Mesenchymal stem cell (in vitro differentiated cells and primary cell): ENCODE data around the gene TEKT5.
"Not testable (repeated sequence)": the region's sequence is repeated elsewhere in the genome, so short reads cannot be mapped to it uniquely, and the experiment has no call there.

Source experiments
- DNase-seq: peaks from one replicate; pipeline ENCODE4 v3.0.0-alpha.2; 2013
- H2AFZ ChIP-seq: one replicate; pipeline ENCODE4 v1.6.1; 2013; ENCODE audit warnings: low read depth, mild to moderate bottlenecking, control low read depth, inconsistent platforms, low read length, moderate library complexity
- H2AK5ac ChIP-seq: 2 replicates; pipeline ENCODE4 v1.6.1; 2013; ENCODE audit warnings: low read length, moderate library complexity, mild to moderate bottlenecking, inconsistent platforms; ENCODE audit not compliant: severe bottlenecking
- H2BK120ac ChIP-seq: one replicate; pipeline ENCODE4 v1.6.1; 2013; ENCODE audit warnings: low read depth, mild to moderate bottlenecking, inconsistent platforms, low read length, moderate library complexity
- H2BK12ac ChIP-seq, 2 experiments: one replicate each; pipeline ENCODE4 v1.6.1; 2013; ENCODE audit warnings: inconsistent platforms in 2 of 2, low read length in 2 of 2, mild to moderate bottlenecking in 2 of 2, moderate library complexity in 2 of 2, control low read depth in 1 of 2
- H2BK15ac ChIP-seq: one replicate; pipeline ENCODE4 v1.6.1; 2013; ENCODE audit warnings: mild to moderate bottlenecking, low read depth, inconsistent platforms; ENCODE audit not compliant: poor library complexity, severe bottlenecking
- H2BK5ac ChIP-seq: 2 replicates; pipeline ENCODE4 v1.6.1; 2013; ENCODE audit warnings: low read depth, mild to moderate bottlenecking, low read length, control low read depth, inconsistent platforms; ENCODE audit not compliant: poor library complexity, severe bottlenecking
- H3K14ac ChIP-seq, 2 experiments: one replicate each; pipeline ENCODE4 v1.6.1; 2013; ENCODE audit warnings: inconsistent platforms in 2 of 2, low read length in 2 of 2, control low read depth in 1 of 2, mild to moderate bottlenecking in 1 of 2, moderate library complexity in 1 of 2
- H3K18ac ChIP-seq, 2 experiments: one replicate each; pipeline ENCODE4 v1.6.1; 2013; ENCODE audit warnings: inconsistent platforms in 2 of 2, low read length in 2 of 2, control low read depth in 1 of 2, low read depth in 1 of 2, mild to moderate bottlenecking in 1 of 2
- H3K23ac ChIP-seq, 2 experiments: one replicate each; pipeline ENCODE4 v1.6.1; 2013; ENCODE audit warnings: inconsistent platforms in 2 of 2, low read length in 2 of 2, mild to moderate bottlenecking in 2 of 2, moderate library complexity in 2 of 2, control low read depth in 1 of 2
- H3K27ac ChIP-seq: 2 replicates; pipeline ENCODE4 v1.5.1; 2013; ENCODE audit warnings: mild to moderate bottlenecking, moderate library complexity, low read length, control low read depth, inconsistent platforms; ENCODE audit not compliant: poor library complexity, severe bottlenecking
- H3K27me3 ChIP-seq, 2 experiments: 2 replicates each; pipeline versions ENCODE4 v1.6.1 to v1.7.0; 2013; ENCODE audit warnings: low read length in 2 of 2, mild to moderate bottlenecking in 2 of 2, moderate library complexity in 2 of 2, control low read depth in 1 of 2, inconsistent platforms in 1 of 2; ENCODE audit not compliant: control insufficient read depth in 1 of 2, insufficient read depth in 1 of 2
- H3K36me3 ChIP-seq, 2 experiments: 2 replicates each; pipeline versions ENCODE4 v1.6.1 to v1.7.0; 2013; ENCODE audit warnings: low read length in 2 of 2, control low read depth in 1 of 2, inconsistent platforms in 1 of 2, low read depth in 1 of 2, mild to moderate bottlenecking in 1 of 2; ENCODE audit not compliant: insufficient read depth in 2 of 2, control insufficient read depth in 1 of 2
- H3K4ac ChIP-seq, 2 experiments: one replicate each; pipeline ENCODE4 v1.6.1; 2013; ENCODE audit warnings: inconsistent platforms in 2 of 2, low read length in 2 of 2, mild to moderate bottlenecking in 2 of 2, moderate library complexity in 2 of 2, control low read depth in 1 of 2, low read depth in 1 of 2
- H3K4me1 ChIP-seq: 2 replicates; pipeline ENCODE4 v1.6.1; 2013; ENCODE audit warnings: low read depth, low read length, control low read depth; ENCODE audit not compliant: control insufficient read depth, insufficient read depth
- H3K4me2 ChIP-seq: 2 replicates; pipeline ENCODE4 v1.6.1; 2013; ENCODE audit warnings: low read length, mild to moderate bottlenecking, inconsistent platforms; ENCODE audit not compliant: poor library complexity, severe bottlenecking
- H3K4me3 ChIP-seq, 2 experiments: 2 replicates each; pipeline versions ENCODE4 v1.5.1 to v1.7.0; 2013; ENCODE audit warnings: low read length in 2 of 2, mild to moderate bottlenecking in 2 of 2, control low read depth in 1 of 2, low read depth in 1 of 2; ENCODE audit not compliant: insufficient read depth in 1 of 2
- H3K79me1 ChIP-seq: replicated peaks from 2 replicates; pipeline ENCODE4 v1.6.1; 2013; ENCODE audit warnings: mild to moderate bottlenecking, control low read depth, low read length, inconsistent platforms; ENCODE audit not compliant: poor library complexity, severe bottlenecking
- H3K9ac ChIP-seq: 2 replicates; pipeline ENCODE4 v1.7.0; 2013; ENCODE audit warnings: mild to moderate bottlenecking, low read length, moderate library complexity
- H3K9me3 ChIP-seq: 2 replicates; pipeline ENCODE4 v1.7.0; 2013; ENCODE audit warnings: mild to moderate bottlenecking, low read length; ENCODE audit not compliant: control insufficient read depth
- H4K8ac ChIP-seq: one replicate; pipeline ENCODE4 v1.6.1; 2013; ENCODE audit warnings: inconsistent platforms, mild to moderate bottlenecking, low read length, moderate library complexity
- H4K91ac ChIP-seq: one replicate; pipeline ENCODE4 v1.6.1; 2013; ENCODE audit warnings: mild to moderate bottlenecking, low read length, inconsistent platforms
- WGBS: methylation state at CpG from one replicate; pipeline ENCODE4 v1.1.7; 2013; ENCODE audit warnings: mixed read lengths; 5-methylcytosine and 5-hydroxymethylcytosine counted together

The TEKT5 gene

DNA sequence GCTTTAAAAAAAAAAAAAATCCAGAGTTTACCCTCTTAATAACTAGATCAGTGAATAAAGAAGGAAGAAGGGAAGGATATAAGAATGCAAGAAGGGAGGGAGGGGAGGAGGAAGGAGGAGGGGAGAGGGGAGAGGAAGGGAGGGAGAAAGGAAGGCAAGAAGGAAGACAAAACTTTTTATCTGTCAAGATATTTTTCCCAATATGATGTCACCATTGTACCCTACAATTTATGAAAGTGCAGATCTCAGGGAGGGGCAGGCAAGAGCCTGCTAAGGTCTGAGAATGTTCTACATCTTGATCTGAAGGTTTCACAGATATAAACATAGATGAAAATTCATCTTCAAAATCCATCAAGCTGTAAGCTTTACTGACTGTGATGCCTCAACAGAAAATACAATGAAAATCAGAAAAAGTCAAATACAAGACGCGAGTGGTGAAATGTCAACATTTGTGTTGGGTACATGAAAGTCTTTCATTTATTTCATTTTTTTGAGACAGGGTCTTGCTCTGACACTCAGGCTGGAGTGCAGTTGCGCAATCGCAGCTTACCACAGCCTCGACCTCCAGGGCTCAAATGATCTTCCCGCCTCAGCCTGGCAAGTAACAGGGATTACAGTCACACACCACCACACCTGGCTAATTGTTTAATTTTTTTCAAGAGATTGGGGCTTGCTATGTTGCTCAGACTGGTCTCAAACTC, 57.2 kb downstream of the TEKT5 start:
- H3K9me3 ChIP-seq, result peaks cover 15% of the 10 kb centered on the region
- H3K4ac ChIP-seq, result no peak overlapping the region
- no peaks in the 10 kb centered on the region for H3K36me3 ChIP-seq
- H3K4me1 ChIP-seq, result no peaks in the 10 kb centered on the region
- H2BK120ac ChIP-seq, result no peak overlapping the region
- no peak overlapping the region for H3K18ac ChIP-seq
- peaks cover 0 to 28% of the 10 kb centered on the region in 2 experiments for H3K27me3 ChIP-seq
- no peak overlapping the region for H3K9ac ChIP-seq
- no peak overlapping the region for H2BK5ac ChIP-seq
- no peak overlapping the region for H3K4me3 ChIP-seq
- no peak overlapping the region for H4K91ac ChIP-seq
- no peak overlapping the region for H2AK5ac ChIP-seq
- no peaks in the 10 kb centered on the region for H3K79me1 ChIP-seq
- H3K14ac ChIP-seq, result no peak overlapping the region
- H2BK15ac ChIP-seq, result no peak overlapping the region
- no peak overlapping the region for H4K8ac ChIP-seq
- no peak overlapping the region for H2BK12ac ChIP-seq
- no peak overlapping the region for H3K27ac ChIP-seq
- no peak overlapping the region for H3K4me2 ChIP-seq
- H3K23ac ChIP-seq, result no peak overlapping the region
- no peak overlapping the region for H2AFZ ChIP-seq
- WGBS, result 49% methylated on average over 6 of the region's 6 CpGs
- DNase-seq, result no peak

DNA sequence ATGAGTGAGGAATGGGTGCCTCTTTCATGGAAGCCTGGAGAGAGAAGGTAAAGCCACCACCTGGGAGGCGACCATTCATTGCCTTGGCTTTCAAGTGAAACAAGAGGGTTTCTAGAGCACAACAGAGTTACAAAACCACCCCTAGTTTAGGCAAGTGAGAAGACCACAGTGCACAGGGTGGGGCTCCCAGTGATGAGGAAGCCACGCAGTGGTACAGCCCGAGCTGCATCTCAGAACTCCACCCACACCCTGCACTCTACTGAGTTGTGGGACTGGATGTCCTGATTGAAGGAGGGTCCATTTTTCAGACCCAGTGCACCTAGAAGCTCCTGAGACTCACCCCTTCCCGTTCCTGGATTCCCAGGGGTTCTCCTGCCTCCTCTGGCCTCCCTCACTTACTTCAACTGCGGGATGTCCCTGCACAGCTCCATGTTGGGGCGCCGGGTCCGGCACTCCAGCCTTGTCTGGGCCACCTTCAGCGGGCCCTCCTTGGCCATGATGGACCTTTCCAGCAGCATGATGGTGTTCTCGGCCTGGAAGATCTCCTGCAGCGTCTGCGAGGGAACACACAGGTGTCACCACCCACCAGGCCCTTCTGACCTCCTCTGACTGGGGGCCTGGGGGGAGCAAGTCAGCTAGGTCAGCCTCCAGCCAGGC, 59.2 kb downstream of the TEKT5 start:
- H3K4me1 ChIP-seq, result no peaks in the 10 kb centered on the region
- WGBS, result 88% methylated on average over 12 of the region's 12 CpGs
- no peak overlapping the region for H2BK5ac ChIP-seq
- no peak overlapping the region for H3K4me2 ChIP-seq
- no peak overlapping the region for H3K18ac ChIP-seq
- no peak overlapping the region for H3K27ac ChIP-seq
- H3K14ac ChIP-seq, result no peak overlapping the region
- no peak overlapping the region for H4K91ac ChIP-seq
- no peak overlapping the region for H2BK15ac ChIP-seq
- H3K23ac ChIP-seq, result no peak overlapping the region
- H2AK5ac ChIP-seq, result no peak overlapping the region
- no peak overlapping the region for H3K4ac ChIP-seq
- peaks cover 13% of the 10 kb centered on the region for H3K9me3 ChIP-seq
- no peak overlapping the region for H2BK12ac ChIP-seq
- H4K8ac ChIP-seq, result no peak overlapping the region
- no peak overlapping the region for H2AFZ ChIP-seq
- H2BK120ac ChIP-seq, result no peak overlapping the region
- no peak for DNase-seq
- H3K27me3 ChIP-seq, result peaks cover 0 to 35% of the 10 kb centered on the region in 2 experiments
- H3K4me3 ChIP-seq, result no peak overlapping the region
- no peak overlapping the region for H3K9ac ChIP-seq
- no peaks in the 10 kb centered on the region for H3K79me1 ChIP-seq
- no peaks in the 10 kb centered on the region for H3K36me3 ChIP-seq

DNA sequence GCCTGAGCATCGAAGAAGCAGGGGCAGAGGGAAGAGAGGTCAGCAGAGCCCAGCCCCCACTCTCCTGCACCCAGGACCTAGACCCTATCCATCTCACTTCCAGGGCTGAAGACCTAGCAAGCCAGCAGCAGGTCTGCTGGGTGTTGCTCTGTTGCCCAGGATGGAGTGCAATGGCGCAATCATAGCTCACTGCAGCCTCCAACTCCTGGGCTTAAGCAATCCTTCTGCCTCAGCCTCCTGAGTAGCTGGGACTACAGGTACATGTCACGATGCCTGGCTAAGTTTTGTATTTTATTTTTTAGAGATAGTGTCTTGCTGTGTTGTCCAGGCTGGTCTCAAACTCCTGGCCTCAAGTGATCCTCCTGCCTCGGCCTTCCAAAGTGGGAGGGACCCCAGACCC, 61.3 kb downstream of the TEKT5 start:
- not testable (repeated sequence) for H3K4me3 ChIP-seq, H3K79me1 ChIP-seq, H4K91ac ChIP-seq, H3K36me3 ChIP-seq, H3K14ac ChIP-seq, H3K4me1 ChIP-seq, H2BK15ac ChIP-seq, H3K9ac ChIP-seq, H2BK5ac ChIP-seq, H3K23ac ChIP-seq, DNase-seq, H2BK120ac ChIP-seq, H3K27ac ChIP-seq, H3K18ac ChIP-seq, H2AFZ ChIP-seq, H4K8ac ChIP-seq, H3K4me2 ChIP-seq, H3K4ac ChIP-seq, H2AK5ac ChIP-seq, H2BK12ac ChIP-seq
- 62% methylated on average over 4 of the region's 4 CpGs for WGBS
- H3K27me3 ChIP-seq, result peaks cover 0 to 33% of the 10 kb centered on the region in 2 experiments
- H3K9me3 ChIP-seq, result peaks cover 12% of the 10 kb centered on the region

DNA sequence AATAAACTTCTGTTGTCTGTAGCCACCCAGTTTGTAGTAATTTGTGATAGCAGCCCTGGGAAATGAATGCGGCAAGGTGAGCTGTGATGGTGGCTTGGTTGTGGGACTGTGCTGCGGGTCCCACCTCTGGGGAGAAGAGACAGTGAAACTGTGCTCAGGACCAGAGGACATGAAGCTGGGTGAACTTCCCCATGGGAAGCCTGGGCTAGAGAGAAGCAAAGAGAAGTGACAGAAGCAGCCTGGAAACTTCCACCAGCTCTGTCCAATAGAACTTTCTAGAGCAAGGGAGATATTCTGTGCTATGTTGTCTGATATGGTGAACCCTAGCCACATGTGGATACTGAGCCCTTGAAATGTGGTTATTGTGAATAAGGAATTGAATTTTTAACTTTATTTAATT, 62.8 kb downstream of the TEKT5 start:
- H4K8ac ChIP-seq, result no peak overlapping the region
- no peaks in the 10 kb centered on the region for H3K79me1 ChIP-seq
- H3K23ac ChIP-seq, result no peak overlapping the region
- H2BK12ac ChIP-seq, result no peak overlapping the region
- DNase-seq, result no peak
- no peaks in the 10 kb centered on the region for H3K36me3 ChIP-seq
- no peak overlapping the region for H3K27ac ChIP-seq
- H3K9me3 ChIP-seq, result peaks cover 9% of the 10 kb centered on the region
- H3K27me3 ChIP-seq, result peaks cover 0 to 35% of the 10 kb centered on the region in 2 experiments
- no peak overlapping the region for H3K9ac ChIP-seq
- H3K18ac ChIP-seq, result no peak overlapping the region
- no peak overlapping the region for H3K14ac ChIP-seq
- 91% methylated on average over 2 of the region's 2 CpGs for WGBS
- H2BK15ac ChIP-seq, result no peak overlapping the region
- no peaks in the 10 kb centered on the region for H3K4me1 ChIP-seq
- H4K91ac ChIP-seq, result no peak overlapping the region
- H3K4me3 ChIP-seq, result no peak overlapping the region
- no peak overlapping the region for H3K4me2 ChIP-seq
- H2BK5ac ChIP-seq, result no peak overlapping the region
- no peak overlapping the region for H2AK5ac ChIP-seq
- no peak overlapping the region for H3K4ac ChIP-seq
- no peak overlapping the region for H2BK120ac ChIP-seq
- no peak overlapping the region for H2AFZ ChIP-seq
